Muscle of leg (tissue), 11 donors: ENCODE results near the gene LRRC28. TPM values are rescaled to one million over a fixed set of nuclear protein-coding genes. Genes with fewer than 3 reads are reported as not detected.

ENCODE experiments used
- DNase-seq: peaks from one replicate; pipeline ENCODE4 v3.0.0; 2013
- H3K27ac ChIP-seq: one replicate; pipeline ENCODE4 v1.5.1; 2013; ENCODE audit warnings: mild to moderate bottlenecking, low read length, control low read depth
- H3K27me3 ChIP-seq: one replicate; pipeline ENCODE4 v1.6.1; 2013; ENCODE audit warnings: low read length; ENCODE audit not compliant: control insufficient read depth, insufficient read depth
- H3K36me3 ChIP-seq: one replicate; pipeline ENCODE4 v1.6.1; 2013; ENCODE audit warnings: low read length; ENCODE audit not compliant: control insufficient read depth, insufficient read depth
- H3K4me1 ChIP-seq: one replicate; pipeline ENCODE4 v1.6.1; 2013; ENCODE audit warnings: low read length; ENCODE audit not compliant: control insufficient read depth, insufficient read depth
- H3K4me3 ChIP-seq: one replicate; pipeline ENCODE4 v1.5.1; 2013; ENCODE audit warnings: low read length, control low read depth
- H3K9me3 ChIP-seq: replicated peaks from 2 replicates; pipeline ENCODE4 v1.6.1; 2013; ENCODE audit warnings: low read depth, low read length; ENCODE audit not compliant: control insufficient read depth
- WGBS: methylation state at CpG from one replicate; pipeline ENCODE4 v1.1.5; 2013; ENCODE audit warnings: missing lambda C conversion rate; ENCODE audit not compliant: insufficient coverage; 5-methylcytosine and 5-hydroxymethylcytosine counted together
- polyA plus RNA-seq, 8 donors: library from polyadenylated mRNA; unstranded; fragments of 120-200 nt; gene quantifications; one replicate each; pipeline versions ENCODE4 v1.2.1 to v1.2.3, GENCODE V29; 2013; ENCODE audit warnings: inconsistent platforms in 1 of 8, low replicate concordance in 1 of 8; ENCODE audit not compliant: insufficient read length in 8 of 8, insufficient read depth in 1 of 8
- total RNA-seq: library from RNA; stranded (reverse); fragments of 120-200 nt; gene quantifications from one replicate; pipeline ENCODE4 v1.2.4, GENCODE V29; 2013

Gene LRRC28
- total and polyA plus RNA-seq, 9 donors: 12.4 to 19.8 (median 17.6) TPM

- Histone ChIP-seq H3K4me3 (no peak overlapping the region), H3K36me3 (no peaks in the 10 kb centered on the region), H3K27me3 (no peaks in the 10 kb centered on the region), H3K4me1 (peaks cover 32% of the 10 kb centered on the region), H3K9me3 (no peaks in the 10 kb centered on the region), H3K27ac (no peak overlapping the region)
- no peak for DNase-seq
- 83% methylated on average over 1 of the region's 6 CpGs for WGBS
Measured at GRCh38 chr15:99412082-99412481, 160.8 kb downstream of the LRRC28 start.

- Histone ChIP-seq H3K27ac (no peak overlapping the region), H3K4me3 (no peak overlapping the region), H3K9me3 (no peaks in the 10 kb centered on the region), H3K27me3 (no peaks in the 10 kb centered on the region), H3K36me3 (no peaks in the 10 kb centered on the region), H3K4me1 (peaks cover 31% of the 10 kb centered on the region)
- 92% methylated on average over 7 of the region's 8 CpGs for WGBS
- no peak for DNase-seq
Measured at GRCh38 chr15:99412626-99413025, 161.3 kb downstream of the LRRC28 start.

GRCh38 chr15:99413955-99414754 lies 162.9 kb downstream of the LRRC28 start:
- Histone ChIP-seq H3K27ac (no peak overlapping the region), H3K27me3 (no peaks in the 10 kb centered on the region), H3K4me3 (no peak overlapping the region), H3K36me3 (no peaks in the 10 kb centered on the region), H3K9me3 (no peaks in the 10 kb centered on the region), H3K4me1 (peaks cover 15% of the 10 kb centered on the region)
- no peak for DNase-seq
- 89% methylated on average over 19 of the region's 21 CpGs for WGBS

DNA sequence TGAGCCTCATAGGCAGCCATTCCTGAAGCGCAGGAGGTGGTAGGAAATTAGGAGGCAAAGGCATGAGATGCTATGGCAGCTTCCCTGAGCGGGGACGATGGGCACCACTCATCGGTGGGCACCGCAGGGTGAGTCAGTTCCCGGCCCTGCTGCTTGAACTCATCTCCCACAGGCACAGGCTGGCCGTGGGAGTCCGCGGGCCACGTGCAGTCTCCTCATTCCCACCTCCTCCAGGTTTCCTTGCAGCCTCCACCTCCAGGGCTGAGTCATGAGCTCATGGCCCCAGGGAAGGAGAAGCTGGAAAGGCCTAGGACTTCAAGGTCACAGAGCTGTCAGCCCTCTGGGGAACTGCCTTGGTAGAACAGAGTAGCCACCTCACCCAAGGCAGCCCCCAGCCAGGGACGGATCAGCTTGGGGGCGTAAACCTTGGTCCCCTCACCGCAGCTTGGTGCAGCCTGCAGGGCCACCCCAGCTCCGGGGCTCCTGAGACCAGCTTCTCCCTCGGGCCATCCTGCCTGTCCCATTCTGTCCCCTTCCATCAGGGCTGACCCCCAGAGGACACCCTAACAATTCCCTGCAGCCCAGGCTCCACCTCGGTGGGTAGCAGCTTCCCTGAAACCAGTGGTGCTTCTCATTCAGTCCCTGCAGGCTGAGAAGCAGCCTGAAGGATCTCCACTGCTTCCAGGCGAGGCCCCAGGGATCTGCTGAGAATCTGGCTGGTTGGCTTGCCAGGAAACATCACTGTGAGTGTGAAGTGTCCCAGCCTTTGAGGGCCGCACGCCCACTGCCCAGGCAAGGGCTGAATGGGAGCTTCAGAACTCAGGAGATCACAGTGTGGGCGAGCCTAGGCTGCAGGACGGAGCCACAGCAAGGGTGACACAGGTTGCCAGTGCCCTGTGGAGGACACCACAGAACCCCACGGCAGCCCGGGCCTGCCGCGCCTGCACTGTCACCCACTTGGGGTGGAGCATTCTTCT lies 163.8 kb downstream of the LRRC28 start:
- no peak overlapping the region for H3K4me3 ChIP-seq
- peaks cover 10% of the 10 kb centered on the region for H3K4me1 ChIP-seq
- DNase-seq: no peak
- H3K36me3 ChIP-seq: no peaks in the 10 kb centered on the region
- no peaks in the 10 kb centered on the region for H3K27me3 ChIP-seq
- no peaks in the 10 kb centered on the region for H3K9me3 ChIP-seq
- 85% methylated on average over 17 of the region's 25 CpGs for WGBS
- no peak overlapping the region for H3K27ac ChIP-seq

DNA sequence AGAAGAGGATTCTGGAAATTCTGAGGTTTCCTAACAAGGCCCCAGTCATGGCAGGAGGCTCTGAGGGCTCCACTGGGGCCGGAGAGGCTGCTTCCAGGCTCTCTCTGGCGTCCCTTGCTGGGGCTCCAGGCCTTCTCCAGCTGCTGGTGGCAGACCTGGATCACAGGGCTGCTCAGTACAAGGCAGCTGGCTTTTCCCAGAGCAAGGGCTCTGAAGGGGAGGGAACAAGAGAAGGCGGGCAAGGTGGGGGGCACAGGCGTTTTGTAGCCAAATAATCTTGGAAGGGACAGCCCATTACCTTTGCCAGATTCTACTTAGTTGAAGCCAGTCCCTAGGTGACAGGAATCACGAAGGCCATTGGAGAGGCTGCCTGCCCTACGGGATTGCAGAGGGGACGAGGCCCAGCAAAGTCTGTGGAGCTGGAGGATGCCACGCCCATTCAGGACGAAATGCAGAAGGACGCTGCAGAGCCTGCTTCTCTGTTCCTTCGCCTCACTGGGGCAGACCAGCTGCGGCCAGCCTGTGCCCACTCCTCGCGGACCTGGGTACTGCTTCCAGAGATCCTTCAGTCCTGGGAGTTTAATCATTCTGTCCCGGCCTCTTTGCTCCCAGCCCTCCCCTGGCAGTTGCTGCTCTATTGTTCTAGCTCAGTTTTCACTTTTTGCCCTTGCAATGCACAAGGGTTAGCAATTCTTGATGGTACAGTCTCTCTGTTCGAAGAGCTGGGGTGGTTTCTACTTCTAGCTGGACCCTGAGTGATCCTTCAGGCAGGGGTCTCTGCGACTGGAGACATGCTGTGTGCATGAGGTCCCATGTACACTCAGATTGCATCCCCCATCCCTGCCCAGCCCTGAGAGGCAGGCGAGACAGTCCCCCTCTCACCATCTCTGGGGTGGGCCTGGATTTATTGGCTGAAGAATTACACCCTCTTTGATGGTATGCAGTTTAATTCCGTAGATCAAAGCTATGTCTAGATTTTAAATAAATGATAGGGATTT lies 165.2 kb downstream of the LRRC28 start:
- no peak overlapping the region for H3K4me3 ChIP-seq
- H3K36me3 ChIP-seq: no peaks in the 10 kb centered on the region
- H3K27me3 ChIP-seq: no peaks in the 10 kb centered on the region
- H3K9me3 ChIP-seq: no peaks in the 10 kb centered on the region
- H3K27ac ChIP-seq: no peak overlapping the region
- peaks cover 10% of the 10 kb centered on the region for H3K4me1 ChIP-seq
- DNase-seq: no peak
- WGBS: 59% methylated on average over 13 of the region's 19 CpGs

DNA sequence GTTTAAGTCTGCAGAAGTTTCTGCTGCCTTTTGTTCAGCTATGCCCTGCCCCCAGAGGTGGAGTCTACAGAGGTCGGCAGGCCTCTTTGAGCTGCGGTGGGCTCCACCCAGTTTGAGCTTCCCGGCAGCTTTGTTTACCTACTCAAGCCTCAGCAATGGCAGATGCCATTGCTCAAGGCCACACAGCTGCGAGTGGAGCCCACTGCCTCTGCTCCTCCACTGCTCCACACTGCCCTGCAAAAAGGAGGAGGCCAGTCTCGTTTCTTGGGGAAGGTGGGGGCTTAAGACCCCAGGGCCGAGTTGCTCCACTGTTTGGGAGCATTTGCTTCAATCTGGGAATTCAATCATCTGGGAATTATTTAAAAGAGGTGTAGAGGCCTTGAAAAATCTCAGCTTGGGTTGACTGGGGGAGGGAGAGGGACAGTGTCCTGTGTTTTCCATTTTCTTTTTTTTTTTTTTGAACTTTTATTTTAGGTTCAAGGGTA lies 169.9 kb downstream of the LRRC28 start:
- DNase-seq: no peak
- no peaks in the 10 kb centered on the region for H3K36me3 ChIP-seq
- no peak overlapping the region for H3K4me3 ChIP-seq
- no peaks in the 10 kb centered on the region for H3K9me3 ChIP-seq
- peaks cover 22% of the 10 kb centered on the region for H3K4me1 ChIP-seq
- 17% methylated on average over 2 of the region's 6 CpGs for WGBS
- no peak overlapping the region for H3K27ac ChIP-seq
- no peaks in the 10 kb centered on the region for H3K27me3 ChIP-seq

DNA sequence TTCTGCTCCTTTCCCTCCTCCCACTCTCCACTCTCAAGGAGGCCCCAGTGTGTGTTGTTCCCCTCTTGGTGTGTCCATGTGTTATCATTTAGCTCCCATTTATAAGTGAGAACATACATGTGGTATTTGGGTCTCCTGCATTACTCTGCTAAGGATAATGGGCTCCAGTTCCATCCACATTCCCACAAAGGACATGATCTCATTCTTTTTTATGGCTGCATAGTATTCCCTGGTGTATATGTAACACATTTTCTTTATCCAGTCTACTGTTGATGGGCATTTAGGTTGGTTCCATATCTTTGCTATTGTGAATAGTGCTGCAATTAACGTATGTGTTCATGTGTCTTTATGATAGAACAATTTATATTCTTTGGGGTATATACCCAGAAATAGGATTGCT lies 170.5 kb downstream of the LRRC28 start:
- Histone ChIP-seq H3K27ac (no peak overlapping the region), H3K4me3 (no peak overlapping the region), H3K27me3 (no peaks in the 10 kb centered on the region), H3K36me3 (no peaks in the 10 kb centered on the region), H3K4me1 (peaks cover 22% of the 10 kb centered on the region), H3K9me3 (no peaks in the 10 kb centered on the region)
- DNase-seq: no peak
- WGBS: no CpG with 5 or more reads among the region's 1 CpG

DNA sequence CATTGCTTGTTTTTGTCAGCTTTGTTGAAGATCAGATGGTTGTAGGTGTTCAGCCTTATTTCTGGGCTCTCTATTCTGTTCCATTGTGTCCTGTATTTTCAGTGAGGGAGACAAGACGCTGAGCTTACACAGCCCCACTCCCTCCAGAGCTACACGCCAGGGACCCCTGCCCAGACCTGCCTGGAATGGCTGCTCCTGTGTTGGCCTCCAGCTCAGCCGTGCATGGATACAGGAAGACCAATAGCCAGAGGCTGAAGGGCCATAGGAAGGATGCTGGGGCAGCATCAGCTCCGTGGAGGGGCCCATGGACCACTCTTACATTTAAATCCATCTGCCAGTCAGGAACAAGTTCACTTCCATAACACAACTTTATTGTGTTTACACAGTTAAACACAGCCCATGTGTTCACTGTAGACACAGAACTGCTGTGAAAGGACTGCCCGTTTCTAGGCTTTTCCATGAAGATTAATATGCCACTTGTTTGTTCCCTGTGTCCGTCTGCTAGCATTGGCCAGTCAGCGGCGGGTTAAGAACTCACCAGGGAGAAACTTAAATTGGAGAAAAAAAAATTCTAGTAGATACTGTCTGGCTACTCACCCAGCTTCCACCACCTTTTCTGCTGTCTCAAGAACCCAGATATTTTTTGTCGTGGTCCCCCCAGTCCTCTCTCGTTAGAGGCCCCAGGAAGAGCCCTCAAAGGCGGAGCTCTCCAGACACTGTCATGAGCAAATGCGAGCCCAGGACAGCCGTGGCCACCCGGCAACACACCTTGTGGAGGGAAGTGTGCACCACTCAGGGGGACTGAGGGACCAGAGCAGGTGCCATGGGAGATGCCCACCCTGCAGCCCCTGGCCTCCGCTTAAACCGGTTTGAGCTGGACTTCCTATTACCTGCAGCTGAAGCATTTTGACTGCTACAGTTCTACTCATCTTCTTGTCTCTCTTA lies 172.2 kb downstream of the LRRC28 start:
- 80% methylated on average over 8 of the region's 16 CpGs for WGBS
- H3K27me3 ChIP-seq: peaks cover 2% of the 10 kb centered on the region
- no peak overlapping the region for H3K4me3 ChIP-seq
- no peaks in the 10 kb centered on the region for H3K9me3 ChIP-seq
- H3K27ac ChIP-seq: no peak overlapping the region
- DNase-seq: no peak
- H3K36me3 ChIP-seq: no peaks in the 10 kb centered on the region
- H3K4me1 ChIP-seq: peaks cover 24% of the 10 kb centered on the region

GRCh38 chr15:99424131-99424571 lies 172.9 kb downstream of the LRRC28 start:
- Histone ChIP-seq H3K36me3 (no peaks in the 10 kb centered on the region), H3K4me3 (no peak overlapping the region), H3K4me1 (peaks cover 24% of the 10 kb centered on the region), H3K27me3 (peaks cover 2% of the 10 kb centered on the region), H3K27ac (no peak overlapping the region), H3K9me3 (no peaks in the 10 kb centered on the region)
- no peak for DNase-seq
- WGBS: 76% methylated on average over 8 of the region's 10 CpGs
